Loucy (cell line): ENCODE measurements around the gene ARF1.

Source experiments
- EZH2phosphoT487 ChIP-seq: fragments of 200-600 bp; IDR thresholded peaks from 2 replicates; pipeline ENCODE4 v1.6.1; 2018; ENCODE audit warnings: antibody characterized with exemption, mild to moderate bottlenecking, moderate library complexity, borderline replicate concordance
- TF ChIP-seq, protein P1 (sequence below): fragments of 200-600 bp; sonication (generic); conservative IDR thresholded peaks from 2 replicates; pipeline ENCODE4 v1.5.1; 2014; ENCODE audit warnings: mild to moderate bottlenecking, antibody characterized with exemption, low read length

DNA sequence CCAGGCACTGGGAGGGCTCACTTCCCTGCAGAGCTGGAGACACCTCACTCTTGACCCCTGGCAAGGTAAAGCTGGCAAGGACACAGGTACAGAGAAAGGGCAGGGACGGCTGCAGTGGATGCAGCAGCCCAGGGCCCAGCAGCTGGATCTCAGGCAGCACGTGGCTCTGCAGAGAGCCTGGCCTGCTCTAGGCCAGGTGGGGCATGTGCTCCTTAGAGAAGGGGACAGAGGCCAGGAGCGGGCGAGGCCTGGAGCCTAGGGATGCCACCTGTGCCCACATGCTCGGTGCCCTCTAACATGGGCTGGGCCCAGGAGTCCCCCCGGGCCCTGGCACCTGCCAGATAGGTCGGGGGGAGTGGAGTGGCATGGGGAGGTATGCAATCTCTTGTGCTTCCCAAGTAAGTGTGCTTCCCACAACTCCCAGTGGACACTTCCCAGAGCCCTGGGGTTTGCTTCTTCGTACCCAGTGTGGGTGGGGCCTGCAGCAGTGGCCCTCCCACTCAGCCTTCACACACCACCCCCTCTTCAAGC is 45.7 kb upstream of the ARF1 start:
- TF ChIP-seq, protein P1, sequence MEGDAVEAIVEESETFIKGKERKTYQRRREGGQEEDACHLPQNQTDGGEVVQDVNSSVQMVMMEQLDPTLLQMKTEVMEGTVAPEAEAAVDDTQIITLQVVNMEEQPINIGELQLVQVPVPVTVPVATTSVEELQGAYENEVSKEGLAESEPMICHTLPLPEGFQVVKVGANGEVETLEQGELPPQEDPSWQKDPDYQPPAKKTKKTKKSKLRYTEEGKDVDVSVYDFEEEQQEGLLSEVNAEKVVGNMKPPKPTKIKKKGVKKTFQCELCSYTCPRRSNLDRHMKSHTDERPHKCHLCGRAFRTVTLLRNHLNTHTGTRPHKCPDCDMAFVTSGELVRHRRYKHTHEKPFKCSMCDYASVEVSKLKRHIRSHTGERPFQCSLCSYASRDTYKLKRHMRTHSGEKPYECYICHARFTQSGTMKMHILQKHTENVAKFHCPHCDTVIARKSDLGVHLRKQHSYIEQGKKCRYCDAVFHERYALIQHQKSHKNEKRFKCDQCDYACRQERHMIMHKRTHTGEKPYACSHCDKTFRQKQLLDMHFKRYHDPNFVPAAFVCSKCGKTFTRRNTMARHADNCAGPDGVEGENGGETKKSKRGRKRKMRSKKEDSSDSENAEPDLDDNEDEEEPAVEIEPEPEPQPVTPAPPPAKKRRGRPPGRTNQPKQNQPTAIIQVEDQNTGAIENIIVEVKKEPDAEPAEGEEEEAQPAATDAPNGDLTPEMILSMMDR = no peak
- no peak for TF ChIP-seq EZH2phosphoT487
